GM19463 (cell line): ENCODE results near the gene IRF7.

ENCODE experiments used
- ATAC-seq: cut with Tn5 transposase; IDR thresholded peaks from one replicate; pipeline ENCODE4 v1.9.1; 2021; ENCODE audit warnings: mild to moderate bottlenecking, moderate library complexity; ENCODE audit not compliant: unreplicated experiment

IRF7 gene

DNA sequence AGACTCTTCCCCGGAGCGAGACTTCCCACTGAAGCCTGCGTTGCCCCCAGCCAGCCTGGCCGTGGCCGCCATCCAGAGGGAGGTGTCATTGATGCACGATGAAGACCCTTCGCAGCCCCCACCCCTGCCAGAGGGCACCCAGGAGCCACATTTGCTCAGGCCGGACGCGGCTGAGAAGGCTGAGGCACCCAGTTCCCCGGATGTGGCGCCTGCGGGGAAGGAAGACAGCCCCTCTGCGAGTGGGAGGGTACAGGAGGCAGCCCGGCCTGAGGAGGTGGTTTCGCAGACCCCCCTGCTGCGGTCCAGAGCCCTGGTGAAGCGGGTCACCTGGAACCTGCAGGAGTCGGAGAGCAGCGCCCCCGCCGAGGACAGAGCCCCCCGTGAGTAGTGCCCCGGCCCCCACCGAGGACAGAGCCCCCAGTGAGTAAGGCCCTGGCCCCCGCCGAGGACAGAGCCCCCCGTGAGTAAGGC is 6.4 kb downstream of the IRF7 start:
- ATAC-seq, result no peak

GRCh38 chr11:608791-609251 is 6.9 kb downstream of the IRF7 start:
- no peak for ATAC-seq

GRCh38 chr11:607971-608659 is 7.6 kb downstream of the IRF7 start:
- no peak for ATAC-seq

GRCh38 chr11:607020-607780 is 8.6 kb downstream of the IRF7 start:
- no peak for ATAC-seq

DNA sequence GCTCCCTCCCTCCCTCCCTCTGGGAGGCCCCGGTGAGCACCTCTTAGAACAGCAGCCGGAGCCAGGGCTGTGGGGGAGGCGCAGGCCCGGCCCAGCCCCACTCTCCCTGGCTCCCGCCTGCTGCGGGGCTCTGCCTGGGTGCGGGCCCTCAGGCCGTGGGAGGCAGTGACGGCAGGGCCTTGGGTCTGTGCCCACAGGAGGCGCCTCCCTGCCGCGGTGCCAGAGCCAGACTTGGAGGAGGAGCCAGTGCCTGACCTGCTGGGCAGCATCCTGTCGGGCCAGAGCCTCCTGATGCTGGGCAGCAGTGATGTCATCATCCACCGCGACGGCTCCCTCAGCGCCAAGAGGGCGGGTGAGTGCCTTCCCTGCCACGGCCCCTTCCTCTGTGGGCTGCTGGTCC is 9.5 kb downstream of the IRF7 start:
- ATAC-seq, result no peak

DNA sequence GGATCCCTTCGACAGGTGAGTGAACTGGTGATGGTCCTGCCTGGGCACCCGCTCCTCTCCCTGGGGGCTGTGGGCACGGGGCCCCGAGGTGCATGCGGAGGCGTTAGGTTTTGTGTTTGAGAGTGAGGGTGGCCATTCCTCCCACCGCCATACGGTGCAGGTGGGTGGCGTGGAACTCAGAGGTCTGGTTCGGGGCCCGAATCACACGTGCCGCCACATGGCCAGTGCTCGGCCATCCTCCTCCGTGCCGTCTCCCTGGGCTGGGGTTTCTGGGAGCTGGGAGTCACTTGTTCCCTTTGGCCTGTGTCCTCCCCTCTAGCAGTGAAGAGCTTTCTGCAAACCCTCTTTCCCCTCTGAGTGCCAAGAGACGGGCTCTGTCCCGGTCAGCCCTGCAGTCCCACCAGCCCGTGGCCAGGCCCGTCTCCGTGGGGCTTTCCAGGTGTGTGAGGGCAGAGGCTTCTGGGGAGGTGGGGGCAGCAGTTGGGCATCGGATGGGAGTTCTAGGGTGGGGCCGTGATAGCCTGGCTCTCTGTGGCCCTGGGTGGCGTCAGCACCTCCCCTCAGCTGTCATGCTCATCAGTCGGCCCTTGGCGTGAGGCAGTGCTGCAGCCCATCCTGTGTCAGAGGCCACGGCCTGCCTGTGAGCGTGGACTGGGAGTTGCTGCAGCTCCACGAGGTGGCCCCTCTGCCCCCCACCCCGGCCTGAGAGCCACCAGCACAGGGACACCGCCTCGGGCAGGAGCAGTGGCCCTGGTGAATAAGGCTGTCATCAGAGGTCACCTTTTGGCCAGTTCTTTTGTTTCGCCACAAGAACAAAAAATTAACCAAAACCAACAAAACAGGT is 10.2 kb downstream of the IRF7 start:
- no peak for ATAC-seq

DNA sequence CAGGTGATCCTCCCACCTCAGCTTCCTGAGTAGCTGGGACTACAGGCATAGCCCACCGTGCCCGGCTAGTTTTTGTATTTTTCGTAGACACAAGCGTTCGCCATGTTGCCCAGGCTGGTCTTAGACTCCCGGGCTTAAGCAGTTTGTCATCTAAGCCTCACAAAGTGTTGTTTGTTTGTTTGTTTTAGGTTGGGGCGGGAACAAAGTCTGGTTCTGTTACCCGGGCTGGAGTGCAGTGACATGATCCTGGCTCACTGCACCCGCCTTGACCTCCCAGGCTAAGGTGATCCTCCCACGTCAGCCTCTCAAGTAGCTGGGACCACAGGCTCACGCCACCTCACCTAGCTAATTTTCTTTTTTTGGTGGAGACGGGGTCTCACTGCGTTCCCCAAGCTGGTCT is 12.6 kb downstream of the IRF7 start:
- ATAC-seq, result no peak

- no peak for ATAC-seq
Measured at GRCh38 chr11:601573-602245, 14.0 kb downstream of the IRF7 start.

GRCh38 chr11:598005-598680 is 17.6 kb downstream of the IRF7 start:
- ATAC-seq, result no peak

DNA sequence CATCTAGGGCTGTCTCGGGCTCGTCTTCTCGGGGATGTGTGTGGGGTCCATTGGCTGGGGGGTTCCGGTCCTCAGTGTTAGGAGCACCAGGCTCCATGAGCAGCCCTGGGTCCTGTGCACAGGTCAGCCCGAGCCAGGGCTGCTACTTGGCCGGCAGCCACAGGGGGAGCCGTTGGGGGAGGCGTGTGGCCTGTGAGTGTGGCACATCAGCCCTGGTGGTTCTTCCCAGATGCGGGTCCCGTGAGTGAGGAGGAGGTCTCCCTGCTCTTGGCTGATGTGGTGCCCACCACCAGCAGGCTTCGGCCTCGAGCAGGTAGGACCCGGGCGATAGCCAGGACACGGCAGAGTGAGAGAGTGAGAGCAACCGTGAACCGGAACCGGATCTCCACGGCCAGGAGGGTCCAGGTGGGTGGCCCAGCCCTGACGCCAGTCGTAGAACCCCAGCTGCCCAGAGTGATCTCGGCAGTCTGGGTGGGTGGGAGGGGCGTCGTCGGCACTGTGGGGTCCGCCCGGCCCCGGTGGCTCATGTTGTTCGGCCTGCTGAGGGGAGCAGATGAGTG is 18.5 kb downstream of the IRF7 start:
- ATAC-seq, result no peak

DNA sequence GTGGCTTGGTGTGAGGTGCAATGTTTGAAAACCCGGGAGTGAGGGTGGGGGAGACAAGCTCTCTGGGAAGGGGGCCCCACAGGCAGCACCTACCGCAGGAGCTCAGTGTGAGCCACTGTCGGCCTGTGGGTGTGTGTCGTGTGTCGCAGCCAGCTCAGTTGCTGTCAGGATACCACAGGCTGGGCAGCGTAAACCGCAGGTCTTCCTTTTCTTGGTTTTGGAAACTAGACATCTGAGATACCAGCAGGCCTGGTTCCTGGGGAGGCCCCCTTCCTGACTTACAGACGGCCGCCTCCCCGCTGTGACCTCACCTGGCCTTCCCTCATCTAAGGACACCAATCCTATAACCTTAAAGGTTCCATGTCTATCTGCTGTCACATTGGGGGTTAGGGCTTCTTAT is 19.4 kb downstream of the IRF7 start:
- no peak for ATAC-seq

- no peak for ATAC-seq
Measured at GRCh38 chr11:595400-595799, 20.4 kb downstream of the IRF7 start.

DNA sequence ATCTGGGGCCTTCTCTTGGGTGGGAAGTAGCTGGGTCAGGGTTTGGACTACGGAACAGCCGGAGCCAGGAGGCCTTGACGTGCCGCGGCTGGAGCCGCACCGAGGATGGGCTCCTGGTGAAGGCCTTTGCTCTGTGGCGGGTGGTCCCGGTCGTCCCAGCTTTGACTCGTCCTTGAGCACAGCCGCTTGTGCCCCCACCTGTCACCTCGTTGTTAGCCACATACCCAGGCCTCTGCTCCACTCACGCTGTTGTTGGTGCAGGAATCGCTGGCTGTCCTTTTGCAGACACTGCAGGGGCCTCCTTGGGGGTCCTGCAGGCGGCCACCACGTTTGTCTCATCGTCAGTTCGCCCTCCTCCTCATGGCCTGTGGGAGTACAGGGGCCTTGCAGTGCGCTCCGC is 22.4 kb downstream of the IRF7 start:
- ATAC-seq, result no peak

DNA sequence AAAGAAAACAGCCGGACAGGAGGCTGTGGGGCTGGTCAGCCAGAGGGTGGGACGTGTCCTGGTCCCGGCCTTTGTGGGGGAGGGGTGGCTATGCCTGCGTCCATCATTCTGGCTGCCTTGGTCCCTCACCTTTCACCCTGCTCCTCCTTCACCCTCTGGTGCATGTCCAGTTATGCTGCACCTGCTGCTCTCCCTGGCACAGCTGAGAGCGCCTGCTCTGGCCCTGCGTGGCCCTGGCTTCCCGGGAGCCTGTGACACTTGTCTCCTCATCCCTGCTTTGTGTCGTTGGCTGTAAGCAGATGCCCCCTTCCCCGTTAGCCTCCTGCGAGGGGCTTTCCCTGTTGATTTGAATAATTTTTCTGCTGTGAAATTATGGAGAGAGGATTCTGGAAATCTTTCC is 22.8 kb downstream of the IRF7 start:
- no peak for ATAC-seq

DNA sequence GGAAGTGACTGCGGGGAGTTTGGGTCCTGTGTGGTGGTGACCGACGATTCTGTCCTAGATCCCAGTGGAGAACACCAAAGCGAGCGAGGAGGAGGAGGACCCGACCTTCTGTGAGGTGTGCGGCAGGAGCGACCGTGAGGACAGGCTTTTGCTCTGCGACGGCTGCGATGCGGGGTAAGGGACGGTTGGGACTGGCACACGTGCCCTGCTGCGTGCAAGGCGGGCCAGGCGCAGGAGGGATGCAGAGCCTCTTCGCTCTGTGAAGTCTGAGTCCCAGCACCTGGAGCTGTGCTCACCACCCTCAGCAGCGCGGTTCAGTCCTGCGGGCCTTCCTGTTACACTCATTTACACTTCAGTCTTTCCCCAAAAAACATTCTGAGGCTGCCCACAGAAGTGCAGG is 23.2 kb downstream of the IRF7 start:
- ATAC-seq, result no peak

DNA sequence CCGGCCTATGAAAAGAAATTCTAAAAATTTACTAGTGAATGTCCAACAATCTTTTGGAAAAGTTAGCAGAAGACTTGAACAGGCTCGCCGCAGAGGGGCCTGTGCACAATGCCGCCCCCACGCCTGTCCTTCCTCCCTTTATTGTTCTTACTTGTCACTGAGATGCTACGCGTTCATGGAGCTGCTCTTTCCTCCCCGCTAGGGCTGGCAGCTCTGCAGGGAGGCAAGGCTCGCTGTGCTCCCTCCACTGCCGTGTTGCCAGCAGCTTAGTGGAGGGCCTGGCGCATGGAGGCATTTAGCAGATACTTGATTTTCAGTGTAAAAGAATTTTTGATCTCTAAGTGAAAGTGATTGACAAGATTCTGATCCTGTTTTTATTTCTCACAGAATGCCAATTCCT is 24.8 kb downstream of the IRF7 start:
- ATAC-seq, result no peak

- no peak for ATAC-seq
Measured at GRCh38 chr11:589798-590197, 26.0 kb downstream of the IRF7 start.

DNA sequence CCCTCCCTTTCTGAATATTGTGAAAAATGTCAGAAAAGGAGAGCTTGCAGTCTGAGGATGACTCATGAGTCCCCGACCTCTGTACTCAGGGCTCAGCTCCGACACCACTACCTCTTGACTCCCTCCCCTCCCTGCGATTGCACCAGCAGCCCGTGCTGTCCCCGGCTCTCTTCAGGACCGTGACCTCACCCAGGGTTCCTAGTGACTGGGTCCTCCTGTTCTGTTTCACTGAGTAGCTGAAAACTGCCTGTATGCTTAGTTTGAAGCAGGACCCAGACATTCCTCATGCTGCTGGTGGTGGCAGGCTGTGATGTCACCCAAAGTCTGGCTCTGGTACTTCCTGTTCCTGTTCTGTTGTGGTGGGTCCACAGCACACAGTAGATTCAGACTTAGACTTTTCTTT is 27.8 kb downstream of the IRF7 start:
- no peak for ATAC-seq

DNA sequence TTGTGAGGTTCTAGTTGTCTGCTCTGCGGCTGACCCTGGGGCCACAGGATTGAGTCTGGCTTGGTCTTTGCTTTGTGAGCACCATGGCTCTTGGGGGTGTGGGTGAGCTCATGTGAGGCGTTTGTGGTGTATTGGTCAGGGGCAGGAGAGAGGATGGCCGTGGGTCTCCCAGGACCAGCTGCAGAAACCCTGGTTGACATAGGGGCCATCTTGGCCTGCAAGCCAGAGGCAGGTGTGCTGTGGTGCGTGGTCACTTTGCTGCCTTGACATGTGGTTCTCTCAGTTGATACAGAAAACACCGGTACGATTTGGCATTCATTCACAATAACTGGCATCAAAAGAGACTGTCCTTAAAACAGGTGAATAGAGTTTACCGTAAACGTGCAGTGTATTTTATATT is 28.2 kb downstream of the IRF7 start:
- ATAC-seq, result no peak
